Gastroesophageal sphincter (tissue), 4 donors: ENCODE measurements around the gene ASPRV1. TPM values are rescaled to one million over a fixed set of nuclear protein-coding genes. Genes with fewer than 3 reads are reported as not detected.

Experiments
- ATAC-seq: fragments of 150-250 bp; one replicate; pipeline ENCODE4 v1.9.1; 2016; ENCODE audit warnings: mild to moderate bottlenecking, moderate library complexity
- H3K27ac ChIP-seq, 4 donors: fragments of 200-600 bp; sonication (generic) in 3 of 4; 1 replicate in 3 of 4; 2 replicates in 1 of 4; pipeline ENCODE4 v1.5.1; 2016 to 2019
- H3K27me3 ChIP-seq: fragments of 200-600 bp; sonication (generic); one replicate; pipeline ENCODE4 v1.5.1; 2019
- H3K36me3 ChIP-seq, 2 donors: fragments of 200-600 bp; sonication (generic); one replicate each; pipeline ENCODE4 v1.5.1; 2019; ENCODE audit warnings: control low read depth in 1 of 2
- H3K4me1 ChIP-seq, 3 donors: fragments of 200-600 bp; sonication (generic); 1 replicate in 2 of 3; 2 replicates in 1 of 3; pipeline ENCODE4 v1.5.1; 2016 to 2019; ENCODE audit warnings: control low read depth in 2 of 3
- H3K4me3 ChIP-seq, 2 donors: fragments of 200-600 bp; sonication (generic); one replicate each; pipeline ENCODE4 v1.5.1; 2019; ENCODE audit warnings: mild to moderate bottlenecking in 1 of 2, moderate library complexity in 1 of 2
- H3K9me3 ChIP-seq, 3 donors: fragments of 200-600 bp; sonication (generic); one replicate each; pipeline ENCODE4 v1.5.1; 2017 to 2019; ENCODE audit warnings: control low read depth in 2 of 3
- EP300 ChIP-seq: sonication (generic); formaldehyde crosslinking; IDR thresholded peaks from one replicate; pipeline ENCODE4 v1.6.1; 2017; ENCODE audit warnings: antibody characterized with exemption, mild to moderate bottlenecking
- POLR2A ChIP-seq, 2 donors: fragments of 450-650 bp; IDR thresholded peaks; one replicate each; pipeline ENCODE4 v1.6.1; 2017; ENCODE audit warnings: antibody characterized with exemption in 2 of 2, mild to moderate bottlenecking in 2 of 2, moderate library complexity in 1 of 2
- POLR2AphosphoS5 ChIP-seq: sonication (generic); formaldehyde crosslinking; IDR thresholded peaks from one replicate; pipeline ENCODE4 v1.6.1; 2017; ENCODE audit warnings: antibody characterized with exemption
- WGBS, 2 donors: methylation state at CpG; one replicate each; pipeline ENCODE4 v1.1.5; 2018; ENCODE audit warnings: low coverage in 1 of 2; 5-methylcytosine and 5-hydroxymethylcytosine counted together
- total RNA-seq, 4 donors: library from RNA; depleted of rRNA; stranded (reverse); fragments of >200 nt; gene quantifications; one replicate each; pipeline ENCODE4 v1.1.0, GENCODE V29; 2016
- TF ChIP-seq, protein P1 (sequence below), 4 experiments: fragments of 200-600 bp in 2 of 4; fragments of 450-650 bp in 2 of 4; sonication (generic) in 1 of 4; IDR thresholded peaks; one replicate each; pipeline ENCODE4 v1.5.1; 2017 to 2019; ENCODE audit warnings: antibody characterized with exemption in 4 of 4, mild to moderate bottlenecking in 2 of 4, moderate library complexity in 2 of 4

Gene ASPRV1
- total RNA-seq, 4 donors from 2014 or later = 1.0 to 1.4 (median 1.3) TPM

DNA sequence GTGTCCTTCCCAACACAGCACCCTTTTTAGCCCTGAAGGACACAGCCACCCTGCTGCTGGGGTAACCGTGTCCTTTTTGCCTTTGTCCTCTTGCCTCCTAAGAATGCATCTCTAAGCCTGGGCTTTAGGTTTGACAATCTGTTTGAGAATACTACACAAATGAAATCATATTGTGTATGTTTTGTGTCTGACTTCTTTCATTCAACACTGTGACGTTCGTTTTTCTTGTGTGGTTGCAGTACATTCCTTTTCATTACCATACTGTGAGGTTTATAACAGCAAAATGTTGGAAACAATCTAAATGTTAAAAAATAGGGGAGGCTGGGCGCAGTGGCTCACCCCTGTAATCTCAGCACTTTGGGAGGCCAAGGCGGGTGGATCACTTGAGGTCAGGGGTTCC lies 11.2 kb downstream of the ASPRV1 start:
- Histone ChIP-seq H3K4me1 (peaks cover 0 to 6% (median 0%) of the 10 kb centered on the region in 3 donors), H3K9me3 (no peaks in the 10 kb centered on the region), H3K27me3 (peaks cover 9% of the 10 kb centered on the region), H3K36me3 (no peaks in the 10 kb centered on the region), H3K27ac (no peak overlapping the region), H3K4me3 (no peak overlapping the region)
- TF ChIP-seq, protein P1, sequence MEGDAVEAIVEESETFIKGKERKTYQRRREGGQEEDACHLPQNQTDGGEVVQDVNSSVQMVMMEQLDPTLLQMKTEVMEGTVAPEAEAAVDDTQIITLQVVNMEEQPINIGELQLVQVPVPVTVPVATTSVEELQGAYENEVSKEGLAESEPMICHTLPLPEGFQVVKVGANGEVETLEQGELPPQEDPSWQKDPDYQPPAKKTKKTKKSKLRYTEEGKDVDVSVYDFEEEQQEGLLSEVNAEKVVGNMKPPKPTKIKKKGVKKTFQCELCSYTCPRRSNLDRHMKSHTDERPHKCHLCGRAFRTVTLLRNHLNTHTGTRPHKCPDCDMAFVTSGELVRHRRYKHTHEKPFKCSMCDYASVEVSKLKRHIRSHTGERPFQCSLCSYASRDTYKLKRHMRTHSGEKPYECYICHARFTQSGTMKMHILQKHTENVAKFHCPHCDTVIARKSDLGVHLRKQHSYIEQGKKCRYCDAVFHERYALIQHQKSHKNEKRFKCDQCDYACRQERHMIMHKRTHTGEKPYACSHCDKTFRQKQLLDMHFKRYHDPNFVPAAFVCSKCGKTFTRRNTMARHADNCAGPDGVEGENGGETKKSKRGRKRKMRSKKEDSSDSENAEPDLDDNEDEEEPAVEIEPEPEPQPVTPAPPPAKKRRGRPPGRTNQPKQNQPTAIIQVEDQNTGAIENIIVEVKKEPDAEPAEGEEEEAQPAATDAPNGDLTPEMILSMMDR (IDR thresholded peaks at IDR 0.05) = no peak
- TF ChIP-seq POLR2A (IDR thresholded peaks at IDR 0.05) (no peak), POLR2AphosphoS5 (no peak), EP300 (no peak)
- 56 to 67% methylated on average over 3 to 5 of the region's 5 CpGs for WGBS, 2 donors
- ATAC-seq = no peak

DNA sequence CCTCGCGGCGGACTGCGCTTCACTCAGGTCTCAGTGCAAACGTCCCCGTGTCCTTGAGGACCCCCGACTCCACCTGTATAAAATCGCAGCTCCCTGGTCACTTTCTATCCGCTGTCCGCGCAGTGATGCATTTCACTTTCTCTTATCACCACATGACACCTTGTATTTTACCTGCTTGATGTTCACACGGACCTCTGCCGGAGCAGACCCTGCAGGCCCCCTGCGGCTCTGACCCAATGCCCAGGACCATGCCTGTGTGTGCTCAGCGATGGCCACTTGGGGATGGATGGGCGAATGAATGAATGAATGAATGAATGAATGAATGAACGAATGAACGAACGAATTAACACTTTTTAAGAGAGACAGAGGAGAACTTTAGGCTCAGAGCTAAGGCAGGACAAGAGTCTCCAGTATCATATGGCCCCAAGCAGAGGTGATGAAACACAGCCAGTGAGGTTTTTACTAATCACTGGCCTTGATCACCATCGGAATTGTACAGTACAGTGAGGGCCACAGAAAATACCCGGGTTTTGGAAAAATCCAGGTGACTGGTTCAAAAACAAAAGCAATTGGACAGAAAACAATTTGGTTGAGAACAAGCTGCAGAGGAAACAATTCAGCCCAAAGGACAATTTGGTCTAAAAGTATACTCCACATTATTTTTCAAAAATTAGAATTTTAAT lies 12.3 kb downstream of the ASPRV1 start:
- H3K4me3 ChIP-seq = peak overlapping the region in 1 of 2 donors; percentile 9
- H3K9me3 ChIP-seq = no peaks in the 10 kb centered on the region
- no peaks in the 10 kb centered on the region for H3K36me3 ChIP-seq
- no peak for ATAC-seq
- no peak overlapping the region for H3K27ac ChIP-seq
- 61 to 85% methylated on average over 5 of the region's 21 CpGs for WGBS, 2 donors
- H3K4me1 ChIP-seq = peaks cover 0 to 6% (median 0%) of the 10 kb centered on the region in 3 donors
- no peak for TF ChIP-seq EP300
- no peak for TF ChIP-seq POLR2AphosphoS5
- TF ChIP-seq, protein P1 (IDR thresholded peaks at IDR 0.05) = no peak
- no peak for TF ChIP-seq POLR2A (IDR thresholded peaks at IDR 0.05)
- H3K27me3 ChIP-seq = peaks cover 9% of the 10 kb centered on the region

DNA sequence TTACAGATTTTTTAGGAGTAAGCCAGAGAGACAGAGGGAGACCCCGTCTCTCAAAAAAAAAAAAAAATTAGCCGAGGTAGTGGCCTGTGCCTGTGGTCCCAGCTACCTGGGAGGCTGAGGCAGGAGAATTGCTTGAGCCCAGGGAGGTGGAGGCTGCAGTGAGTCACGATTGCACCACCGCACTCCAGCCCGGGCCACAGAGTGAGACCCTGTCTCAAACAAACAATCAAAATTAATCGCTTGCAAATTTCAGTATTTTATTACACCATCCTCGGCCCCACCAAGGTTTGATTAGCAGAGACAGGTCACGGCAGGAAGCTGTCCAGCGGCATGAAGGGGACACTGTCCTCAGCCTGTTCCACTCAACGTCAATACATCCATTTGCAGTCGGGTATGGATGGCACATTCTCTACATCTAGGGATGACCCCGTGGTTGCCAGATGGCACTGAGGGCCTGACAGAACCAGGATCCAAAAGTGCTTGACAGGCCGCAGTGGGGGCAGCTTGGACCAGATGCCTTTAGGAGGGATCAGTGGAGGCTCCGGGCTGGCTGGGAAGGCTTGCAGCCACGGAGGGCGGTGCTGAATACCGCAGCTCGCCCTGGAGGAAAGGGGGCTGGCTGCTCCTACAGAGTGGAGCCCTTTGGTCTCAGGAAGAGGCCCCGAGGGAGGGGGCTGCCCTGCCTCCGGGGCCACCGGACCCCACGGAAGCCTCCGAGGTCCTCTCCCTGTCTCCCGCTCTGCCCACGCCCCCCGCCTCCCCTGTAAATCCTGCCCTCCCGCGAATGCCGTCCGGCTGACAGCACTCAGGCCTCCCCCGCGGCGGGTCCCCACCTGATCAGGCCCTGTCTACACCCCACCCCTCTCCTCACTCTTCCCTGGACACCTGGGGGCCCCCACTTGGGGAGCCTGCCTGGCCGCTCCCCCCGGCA lies 13.1 kb downstream of the ASPRV1 start:
- TF ChIP-seq, protein P1 (IDR thresholded peaks at IDR 0.05) = no peak
- TF ChIP-seq EP300 (no peak), POLR2A (IDR thresholded peaks at IDR 0.05) (no peak), POLR2AphosphoS5 (no peak)
- ATAC-seq = no peak
- H3K9me3 ChIP-seq = no peaks in the 10 kb centered on the region
- H3K27me3 ChIP-seq = peaks cover 9% of the 10 kb centered on the region
- 57 to 100% methylated on average over 1 to 12 of the region's 35 CpGs for WGBS, 2 donors
- peak overlapping the region in 1 of 2 donors; percentile 9 for H3K4me3 ChIP-seq
- peaks cover 0 to 6% (median 0%) of the 10 kb centered on the region in 3 donors for H3K4me1 ChIP-seq
- peaks cover 0 to 7% of the 10 kb centered on the region in 2 donors for H3K36me3 ChIP-seq
- H3K27ac ChIP-seq = no peak overlapping the region

DNA sequence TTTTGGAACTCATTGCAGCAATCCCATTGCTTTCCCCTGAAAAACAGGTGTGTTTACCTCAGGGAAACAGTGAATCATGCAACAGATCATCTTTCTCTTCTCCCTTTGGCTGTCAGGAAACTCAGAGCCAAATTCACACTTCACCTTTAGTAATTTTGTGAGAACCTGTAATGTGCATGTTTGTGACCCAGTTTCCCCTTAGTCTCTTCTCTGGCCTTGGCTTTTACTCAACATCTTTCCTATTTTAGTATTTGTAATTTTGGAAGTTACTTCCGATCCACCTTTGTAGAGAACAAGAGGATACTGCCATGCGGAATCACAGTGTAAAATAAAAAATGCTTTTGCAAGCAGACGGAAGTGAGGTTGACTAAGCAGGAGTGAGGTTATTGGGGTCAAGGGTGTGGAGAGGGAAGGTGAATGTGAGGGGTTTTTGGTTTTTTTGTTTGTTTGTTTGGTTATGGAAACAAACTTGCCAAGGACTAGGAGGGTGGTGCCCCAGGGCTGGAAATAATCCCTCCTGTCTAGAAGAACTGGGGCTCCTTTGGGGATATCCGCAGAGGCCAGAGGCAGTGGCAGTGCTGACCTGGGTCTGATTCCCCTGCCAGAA lies 14.0 kb downstream of the ASPRV1 start:
- H3K27me3 ChIP-seq = peaks cover 9% of the 10 kb centered on the region
- no peak for ATAC-seq
- WGBS, 2 donors = 92 to 95% methylated on average over 2 to 4 of the region's 4 CpGs
- no peak overlapping the region for H3K4me3 ChIP-seq
- no peak overlapping the region for H3K27ac ChIP-seq
- peaks cover 0 to 16% of the 10 kb centered on the region in 2 donors for H3K36me3 ChIP-seq
- no peak for TF ChIP-seq POLR2A (IDR thresholded peaks at IDR 0.05)
- peaks cover 0 to 6% (median 0%) of the 10 kb centered on the region in 3 donors for H3K4me1 ChIP-seq
- no peaks in the 10 kb centered on the region for H3K9me3 ChIP-seq
